Cerebellar cortex (tissue), 1 donor: ENCODE data around the gene CCDC33.

Experiments
- DNase-seq: peaks from one replicate; pipeline ENCODE4 v3.0.0-alpha.2; 2015; ENCODE audit warnings: low spot score

The CCDC33 gene

GRCh38 chr15:74229686-74230085 lies 6.4 kb upstream of the CCDC33 start:
- no peak for DNase-seq

DNA sequence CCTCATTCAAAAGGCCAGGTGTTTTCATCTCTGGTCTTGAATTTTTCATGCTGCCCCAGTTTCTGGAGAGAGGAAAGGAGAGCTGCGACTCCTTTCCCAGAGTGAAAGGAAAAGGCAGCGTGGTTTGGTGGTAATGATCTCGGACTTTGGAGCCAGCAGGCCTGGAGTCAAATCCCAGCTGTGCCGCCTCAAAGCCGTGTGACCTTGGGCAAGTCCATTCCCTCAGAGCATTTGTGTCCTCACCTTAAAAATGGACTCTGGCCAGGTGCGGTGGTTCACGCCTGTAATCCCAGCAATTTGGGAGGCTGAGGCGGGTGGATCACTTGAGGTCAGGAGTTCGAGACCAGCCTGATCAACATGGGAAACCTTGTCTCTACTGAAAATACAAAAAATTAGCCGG lies 4.7 kb upstream of the CCDC33 start:
- DNase-seq: no peak

DNA sequence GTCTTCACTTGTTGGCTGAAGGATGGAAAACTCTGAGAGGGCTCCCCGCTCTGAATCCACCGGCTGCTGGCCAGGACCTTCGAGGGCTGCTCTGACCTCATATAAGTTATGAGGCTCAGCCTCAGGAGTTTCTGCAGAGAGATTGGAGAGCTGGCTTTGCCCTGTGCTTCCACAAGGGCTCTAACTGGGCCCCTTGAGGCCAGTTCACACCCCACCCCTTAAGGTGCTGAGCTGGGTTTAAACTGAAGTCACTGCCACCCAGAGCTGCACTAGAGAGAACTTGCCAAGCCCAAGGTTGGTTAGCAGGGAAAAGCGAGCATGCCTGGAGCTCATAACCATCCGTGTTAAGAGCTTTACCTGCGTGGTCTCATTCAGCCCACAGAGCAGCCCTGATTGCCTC lies 2.8 kb upstream of the CCDC33 start:
- DNase-seq: no peak

GRCh38 chr15:74233851-74234597 lies 2.1 kb upstream of the CCDC33 start:
- DNase-seq: no peak

- DNase-seq: no peak
Observed at GRCh38 chr15:74234598-74234875, 1.6 kb upstream of the CCDC33 start.

GRCh38 chr15:74239051-74239705 lies 3.1 kb downstream of the CCDC33 start:
- no peak for DNase-seq

- peak; percentile 31 for DNase-seq
Observed at GRCh38 chr15:74240002-74240568, 4.0 kb downstream of the CCDC33 start.

- no peak for DNase-seq
Observed at GRCh38 chr15:74240897-74241614, 4.9 kb downstream of the CCDC33 start.

GRCh38 chr15:74242441-74243185 lies 6.5 kb downstream of the CCDC33 start:
- DNase-seq: no peak

GRCh38 chr15:74243431-74243830 lies 7.3 kb downstream of the CCDC33 start:
- no peak for DNase-seq

GRCh38 chr15:74244822-74245341 lies 8.8 kb downstream of the CCDC33 start:
- no peak for DNase-seq

- DNase-seq: no peak
Observed at GRCh38 chr15:74245342-74245931, 9.3 kb downstream of the CCDC33 start.

GRCh38 chr15:74250266-74250665 lies 14.1 kb downstream of the CCDC33 start:
- no peak for DNase-seq

DNA sequence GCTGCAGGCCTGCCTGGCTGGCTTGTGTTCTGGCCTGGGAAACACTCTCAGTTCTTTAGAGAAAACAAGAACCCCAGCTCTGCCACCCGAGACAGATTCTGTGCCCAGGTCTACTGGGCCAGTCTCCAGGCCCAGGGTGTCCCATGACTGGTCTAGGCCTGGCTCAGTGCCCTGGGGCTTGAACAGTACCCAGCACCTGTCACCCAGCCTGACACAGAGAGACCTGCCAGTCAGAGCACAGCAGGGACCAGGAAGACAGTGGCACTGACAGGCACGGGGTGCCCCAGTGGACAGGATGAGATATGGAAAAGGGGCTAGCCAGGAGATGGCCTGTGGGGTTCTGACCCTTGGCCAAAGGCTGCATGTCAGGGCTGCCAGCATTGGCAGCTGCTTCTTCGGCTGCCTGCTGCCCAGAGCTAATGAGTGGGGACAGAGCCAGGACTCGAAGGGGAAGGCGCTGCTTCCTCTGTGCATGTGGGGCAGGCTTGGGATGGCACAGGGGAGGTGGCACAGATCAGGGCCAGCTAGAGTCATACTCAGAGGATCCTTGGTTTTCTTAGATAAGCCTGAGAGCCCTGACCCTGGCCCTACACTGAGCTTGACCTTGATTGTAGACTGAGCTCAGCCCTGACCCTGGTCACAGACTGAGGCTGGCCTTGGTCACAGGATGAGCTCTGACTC lies 15.1 kb downstream of the CCDC33 start:
- peak; percentile 99 for DNase-seq

GRCh38 chr15:74252291-74252690 lies 16.2 kb downstream of the CCDC33 start:
- DNase-seq: no peak

DNA sequence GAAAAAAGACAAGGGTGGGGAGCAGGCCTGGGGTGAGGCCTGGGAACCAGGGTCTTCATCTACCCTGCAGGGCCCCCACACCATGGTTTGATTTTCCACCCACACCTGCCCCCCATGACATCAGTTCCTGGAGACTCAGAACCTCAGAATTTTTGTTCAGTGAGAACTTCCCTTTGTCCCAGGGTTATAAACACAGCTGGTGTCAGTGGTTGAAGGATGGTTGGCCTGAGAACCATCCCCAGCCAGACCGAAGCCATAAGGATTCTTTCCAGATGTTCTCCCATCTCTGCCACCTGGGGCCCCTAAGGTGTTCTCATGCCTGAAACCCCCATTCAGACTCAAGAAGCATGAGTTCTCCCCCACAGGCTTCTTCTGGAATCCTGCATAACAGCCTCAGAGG lies 16.6 kb downstream of the CCDC33 start:
- DNase-seq: no peak

GRCh38 chr15:74253211-74253921 lies 17.2 kb downstream of the CCDC33 start:
- DNase-seq: no peak

DNA sequence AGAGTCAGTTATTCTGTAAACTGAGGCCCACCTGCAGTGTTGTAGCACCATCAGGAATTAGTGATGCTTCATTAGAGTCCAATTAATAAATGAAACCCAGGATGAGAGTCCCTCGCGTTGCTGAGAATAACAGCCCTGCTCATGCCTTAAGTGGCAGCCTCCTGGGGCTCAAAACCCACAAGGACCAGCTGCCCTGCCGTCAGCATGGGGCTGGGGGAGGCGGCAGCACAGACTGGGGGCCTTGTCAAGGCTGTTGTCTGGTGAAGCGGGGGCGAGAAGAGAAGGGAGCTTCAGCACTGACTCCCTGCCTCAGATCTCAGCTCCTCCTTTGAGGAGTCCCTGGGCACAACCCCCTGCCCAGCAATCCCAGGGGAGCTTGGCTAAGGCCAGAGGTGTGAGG lies 21.0 kb downstream of the CCDC33 start:
- no peak for DNase-seq

- no peak for DNase-seq
Observed at GRCh38 chr15:74257623-74258022, 21.5 kb downstream of the CCDC33 start.
